HG03565 (cell line): ENCODE measurements around the gene ELFN1.
"Not testable (repeated sequence)": the region's sequence is repeated elsewhere in the genome, so short reads cannot be mapped to it uniquely, and the experiment has no call there.

Source experiments
- ATAC-seq: cut with Tn5 transposase; IDR thresholded peaks from one replicate; pipeline ENCODE4 v1.9.1; 2021; ENCODE audit warnings: mild to moderate bottlenecking, moderate library complexity; ENCODE audit not compliant: unreplicated experiment

Gene ELFN1

DNA sequence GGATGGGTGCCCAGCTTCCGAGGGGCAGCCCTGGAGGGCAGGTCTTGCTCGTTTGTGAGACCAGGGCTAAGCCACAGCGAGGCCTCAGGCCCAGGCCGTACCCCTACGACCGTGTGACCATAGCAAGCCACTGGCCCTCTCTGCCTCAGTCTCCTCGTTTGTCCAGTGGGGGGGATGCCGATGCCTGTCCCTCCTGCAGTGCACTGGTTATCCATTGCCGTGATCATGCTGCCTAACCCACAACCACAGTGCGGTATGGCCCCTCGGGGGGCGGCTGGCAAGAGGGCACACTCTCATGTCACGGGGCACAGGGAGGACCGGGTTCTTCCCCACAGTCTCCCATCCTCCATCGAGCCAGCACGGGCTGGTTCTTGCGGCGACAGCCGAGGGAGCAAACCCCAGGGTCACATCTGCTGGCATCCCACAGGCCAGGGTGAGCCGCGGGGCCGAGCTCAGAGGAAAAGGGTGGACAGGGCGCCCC is 80.5 kb downstream of the ELFN1 start:
- ATAC-seq: no peak

DNA sequence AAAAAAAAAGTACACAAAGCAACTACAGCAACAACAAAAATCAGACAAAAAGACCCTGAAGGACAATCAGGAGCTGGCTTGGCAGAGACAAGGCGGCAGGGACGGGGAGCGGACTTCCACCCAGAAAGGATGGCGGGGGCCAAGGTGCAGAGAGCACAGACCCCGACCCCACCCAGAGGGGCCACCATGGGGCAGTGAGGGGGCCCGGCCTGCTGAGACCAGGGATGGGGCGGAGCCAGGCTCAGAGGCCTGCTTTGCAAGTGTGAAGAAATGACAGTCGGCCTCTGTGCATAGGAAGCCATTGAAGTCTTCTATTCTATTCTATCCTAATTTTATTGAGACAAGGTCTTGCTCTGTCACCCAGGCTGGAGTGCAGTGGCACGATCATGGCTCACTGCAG is 82.0 kb downstream of the ELFN1 start:
- ATAC-seq: no peak

DNA sequence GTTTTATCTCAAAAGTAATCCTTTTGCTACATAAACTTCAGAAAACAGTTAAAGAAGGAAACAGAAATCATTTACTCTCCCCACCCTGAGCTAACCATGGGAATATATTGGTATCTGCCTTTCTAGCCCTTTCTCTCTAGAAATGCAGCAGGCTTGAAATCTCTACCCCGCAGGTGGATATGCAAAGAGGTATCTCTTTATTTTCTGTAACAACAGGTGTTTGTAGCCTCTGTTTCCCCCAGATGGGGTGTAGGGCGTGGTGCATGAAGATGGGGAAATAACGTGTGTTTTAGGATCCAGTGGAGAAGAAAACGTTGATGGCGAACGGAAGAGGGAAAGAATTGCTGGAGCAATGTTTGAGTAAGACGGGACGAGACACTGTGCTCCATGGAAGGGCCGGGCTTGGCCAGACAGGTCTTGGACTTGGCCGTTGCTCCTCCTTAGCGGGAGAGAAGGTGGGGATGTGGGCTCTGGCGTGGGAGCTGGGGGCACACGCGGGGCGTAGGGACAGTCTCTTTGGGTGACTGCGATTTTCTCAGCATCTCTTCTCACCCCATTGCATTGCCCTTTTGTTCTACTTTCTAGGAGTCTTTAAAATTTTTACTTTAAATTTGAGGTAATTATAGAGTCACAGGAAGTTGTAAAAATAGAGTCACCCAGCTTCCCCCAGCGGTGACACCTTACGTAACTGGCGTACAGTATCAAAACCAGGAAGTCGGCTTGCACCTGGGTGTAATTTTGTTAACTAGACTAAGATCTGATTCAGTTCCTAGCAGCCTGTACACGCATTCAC is 82.9 kb downstream of the ELFN1 start:
- no peak for ATAC-seq

DNA sequence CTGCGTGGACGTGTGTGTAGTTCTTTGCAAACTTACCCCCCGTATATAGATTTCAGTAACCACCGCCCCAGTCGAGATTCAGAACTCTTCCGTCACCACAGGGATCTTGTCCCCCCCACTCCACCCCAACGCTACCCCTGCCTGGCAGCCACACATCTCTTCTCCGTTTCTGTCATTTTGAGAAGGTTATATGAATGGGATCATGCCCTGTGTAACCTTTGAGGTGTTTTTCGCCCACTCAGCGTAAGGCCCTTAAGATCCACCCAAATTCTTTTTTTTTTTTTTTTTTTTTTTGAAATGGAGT is 83.4 kb downstream of the ELFN1 start:
- ATAC-seq: no peak

DNA sequence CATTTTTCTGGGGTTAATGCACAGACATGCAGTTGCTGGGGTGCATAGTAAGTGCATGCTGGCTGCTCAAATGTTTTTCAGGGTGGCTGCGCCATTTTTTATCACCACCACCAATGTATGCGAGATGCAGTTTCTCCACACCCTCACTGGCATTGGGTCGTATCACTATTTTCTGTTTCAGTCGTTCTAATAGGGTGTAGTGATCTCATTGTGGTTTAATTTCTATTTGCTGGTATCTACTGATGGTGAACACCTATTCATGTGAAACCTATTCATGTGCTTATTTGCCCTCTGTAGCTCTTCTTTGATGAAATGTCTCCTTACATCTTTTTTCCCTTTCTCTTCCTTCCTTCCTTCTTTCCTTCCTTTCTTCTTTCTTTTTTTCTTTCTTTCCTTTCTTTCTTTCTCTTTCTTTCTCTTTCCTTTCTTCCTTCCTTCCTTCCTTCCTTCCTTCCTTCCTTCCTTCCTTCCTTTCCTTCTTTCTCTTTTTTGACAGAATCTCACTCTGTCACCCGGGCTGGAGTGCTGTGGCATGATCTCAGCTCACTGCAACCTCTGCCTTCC is 84.3 kb downstream of the ELFN1 start:
- ATAC-seq: no peak

DNA sequence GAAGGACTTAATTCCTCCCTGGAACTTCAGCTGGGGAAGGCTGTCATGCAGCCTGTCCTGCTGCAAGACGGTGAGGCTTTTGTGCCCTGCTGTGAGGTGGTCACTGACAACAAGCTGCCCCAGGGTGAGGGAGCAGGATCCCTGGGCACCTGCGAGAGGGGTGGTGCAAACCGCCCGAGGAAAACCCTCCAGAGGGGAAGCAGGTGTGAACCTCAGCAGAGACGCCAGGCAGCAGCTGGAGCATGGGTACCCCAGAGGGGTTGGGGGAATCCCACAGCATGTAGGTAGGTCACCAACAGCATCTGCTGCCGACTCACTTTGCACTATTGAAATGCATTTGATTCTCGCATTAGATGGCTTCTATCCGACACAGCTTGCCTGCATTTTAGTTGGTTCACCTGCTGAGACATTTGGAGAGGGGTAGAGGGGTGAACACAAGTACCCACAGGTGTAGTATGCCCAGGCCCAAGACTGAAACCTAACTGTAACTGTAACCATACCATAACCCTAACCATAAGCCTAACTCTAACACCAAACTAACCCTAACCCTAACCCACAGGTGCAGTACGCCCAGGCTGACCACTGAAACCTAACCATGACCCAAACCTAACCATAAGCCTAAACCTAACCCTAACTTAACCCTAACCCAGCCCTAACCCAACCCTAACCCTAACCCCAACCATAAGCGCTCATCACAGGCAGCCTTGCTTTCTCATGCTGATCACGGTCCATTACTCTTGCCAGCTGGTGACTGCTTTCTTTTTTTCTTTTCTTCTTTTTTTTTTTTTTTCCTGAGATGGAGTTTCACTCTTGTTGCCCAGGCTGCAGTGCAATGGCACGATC is 85.9 kb downstream of the ELFN1 start:
- ATAC-seq: no peak

DNA sequence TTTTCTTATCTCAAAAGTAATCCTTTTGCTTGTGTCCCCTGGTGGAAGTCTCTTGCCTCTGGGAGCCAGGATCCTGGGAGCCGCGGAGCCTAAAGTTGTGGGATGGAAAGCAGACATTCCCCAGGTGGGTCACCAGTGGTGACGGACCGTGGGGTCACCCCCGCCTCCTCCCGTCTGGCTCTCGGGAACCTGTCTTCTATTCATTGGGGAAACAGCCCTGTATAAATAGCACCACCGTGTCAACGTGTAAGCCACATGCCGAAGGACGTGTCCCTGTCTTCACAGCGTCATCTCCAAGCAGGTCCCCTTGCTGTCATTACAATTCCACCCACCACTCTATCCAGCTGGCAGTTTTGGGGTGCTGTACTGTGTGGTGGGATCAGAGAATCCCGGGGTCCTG is 87.5 kb downstream of the ELFN1 start:
- no peak for ATAC-seq

DNA sequence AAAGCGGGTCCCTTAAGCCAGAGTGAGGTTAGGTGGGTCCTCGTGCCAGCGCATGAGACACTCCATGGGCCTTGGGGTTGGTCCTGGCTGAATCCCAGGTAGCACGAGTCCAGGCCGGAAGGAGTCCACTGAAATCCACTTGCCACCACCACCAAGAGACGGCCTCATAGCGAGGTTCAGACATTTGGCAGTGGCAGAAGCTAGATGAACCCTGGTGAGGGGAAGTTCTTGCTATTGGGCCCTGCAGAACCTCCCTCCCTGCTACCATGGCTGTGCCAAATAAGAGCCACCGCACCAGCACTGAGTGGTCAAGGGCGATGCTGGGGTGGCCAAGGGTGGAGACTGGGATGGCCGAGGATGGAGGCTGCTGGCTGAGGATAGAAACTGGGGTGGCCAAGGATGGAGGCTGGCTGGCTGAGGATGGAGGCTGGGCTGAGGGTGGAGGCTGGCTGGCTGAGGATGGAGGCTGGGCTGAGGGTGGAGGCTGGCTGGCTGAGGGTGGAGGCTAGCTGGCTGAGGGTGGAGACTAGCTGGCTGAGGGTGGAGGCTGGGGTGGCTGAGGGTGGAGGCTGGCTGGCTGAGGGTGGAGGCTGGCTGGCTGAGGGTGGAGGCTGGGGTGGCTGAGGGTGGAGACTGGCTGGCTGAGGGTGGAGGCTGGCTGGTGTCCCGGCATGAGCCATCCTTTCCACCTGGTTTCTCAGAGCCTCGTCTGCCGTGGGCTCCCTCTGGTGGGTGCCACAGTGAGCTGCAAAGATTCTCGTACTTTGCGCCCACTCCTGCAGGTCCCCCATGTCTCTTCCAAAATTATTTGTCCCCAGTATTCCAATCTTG is 88.2 kb downstream of the ELFN1 start:
- ATAC-seq: no peak

DNA sequence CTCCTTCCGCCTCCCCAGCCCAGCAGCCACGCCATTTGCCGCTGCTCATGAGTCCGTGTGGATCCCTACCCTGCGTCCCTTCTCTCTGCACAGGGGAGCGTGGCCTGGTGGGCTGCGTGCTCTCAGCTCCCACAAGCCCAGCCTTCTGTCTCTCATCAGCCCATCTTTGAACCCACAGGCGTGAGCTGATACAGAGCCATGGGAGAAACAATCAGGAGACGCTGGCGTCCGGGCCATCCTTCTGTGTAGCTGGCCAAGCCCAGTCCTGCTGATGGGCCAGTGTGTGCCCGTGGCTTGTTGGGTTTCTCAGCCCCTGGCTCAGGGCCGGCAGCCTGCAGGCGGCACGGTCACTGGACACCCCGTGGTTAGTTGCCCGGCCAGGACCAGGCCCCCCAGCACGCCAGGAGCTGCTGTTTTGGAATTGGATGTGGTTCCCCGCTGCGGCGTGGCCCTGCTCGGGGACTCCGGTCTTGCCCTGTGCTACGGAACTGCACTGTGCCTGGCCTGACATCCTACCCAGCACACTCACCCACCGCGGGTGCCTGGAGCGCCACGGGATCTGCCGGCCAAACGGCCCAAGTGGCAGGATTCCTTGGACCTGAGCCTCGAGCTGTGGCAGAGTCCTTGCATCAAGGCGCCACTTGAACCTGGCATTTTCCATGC is 88.9 kb downstream of the ELFN1 start:
- no peak for ATAC-seq

DNA sequence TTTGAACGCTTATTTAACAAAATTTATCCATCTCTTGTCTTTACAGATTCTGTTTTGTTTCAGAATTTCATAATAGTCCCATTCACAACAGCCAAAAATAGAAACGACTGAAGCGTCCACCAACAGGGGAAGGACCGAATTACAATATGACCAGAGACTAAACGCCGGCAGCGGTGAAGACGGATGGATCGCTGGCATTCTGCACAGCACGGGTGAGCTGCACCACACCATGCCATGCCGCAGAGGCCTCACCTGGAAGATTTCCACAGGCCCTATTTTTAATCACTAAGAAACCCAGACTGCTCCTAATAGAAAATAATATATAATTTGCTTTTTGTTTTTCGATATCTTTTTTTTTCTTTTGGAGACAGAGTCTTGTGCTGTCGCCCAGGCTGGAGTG is 91.0 kb downstream of the ELFN1 start:
- no peak for ATAC-seq

DNA sequence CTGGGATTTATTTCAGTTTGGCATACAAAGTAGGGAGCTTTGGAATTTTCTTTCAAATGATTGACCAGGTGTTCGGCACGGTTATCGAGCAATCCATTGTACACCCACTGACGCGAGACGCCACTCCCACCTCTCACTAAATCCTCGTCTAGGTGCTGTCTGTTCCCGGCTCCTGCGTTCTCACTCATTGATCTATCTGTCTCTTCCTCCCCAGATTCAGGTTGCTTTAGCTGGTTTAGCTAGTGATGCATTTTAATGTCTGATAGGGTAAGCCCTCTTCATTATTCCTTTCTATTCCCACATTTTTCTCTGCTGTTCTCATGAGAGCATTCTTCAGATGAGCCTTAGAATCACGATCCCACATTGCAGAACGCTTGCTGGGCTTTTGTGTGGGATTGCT is 91.7 kb downstream of the ELFN1 start:
- ATAC-seq: no peak

DNA sequence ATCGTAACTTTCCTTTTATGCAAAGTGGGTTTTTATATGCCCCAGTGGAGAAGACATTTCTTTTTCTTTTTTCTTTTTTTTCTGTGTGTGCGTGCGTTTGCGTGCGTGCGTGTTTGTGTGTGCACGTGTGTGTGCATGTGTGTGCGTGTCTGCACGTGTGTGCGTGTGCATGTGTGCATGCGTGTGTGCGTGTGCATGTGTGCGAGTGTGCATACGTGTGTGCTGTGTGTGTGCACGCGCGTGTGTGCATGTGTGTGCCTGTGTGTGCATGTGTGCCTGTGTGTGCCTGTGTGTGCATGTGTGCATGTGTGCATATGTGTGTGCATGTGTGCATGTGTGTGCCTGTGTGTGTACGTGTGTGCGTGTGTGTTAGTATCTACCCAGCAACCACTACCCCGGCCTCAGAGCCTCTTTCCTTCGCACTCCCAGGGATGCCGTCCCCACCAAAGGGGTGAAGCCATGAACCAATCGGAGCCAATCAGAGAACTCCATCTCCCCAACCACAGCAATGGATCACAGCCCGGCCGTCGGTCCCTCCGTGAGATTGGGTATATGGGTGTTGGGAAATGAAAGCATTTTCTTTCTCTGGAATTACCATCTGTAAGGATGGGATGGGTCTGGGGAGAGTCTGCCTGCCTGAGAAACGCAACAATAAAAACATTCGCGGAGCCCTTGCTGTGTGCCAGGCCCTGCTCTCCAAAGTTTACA is 92.3 kb downstream of the ELFN1 start:
- no peak for ATAC-seq

DNA sequence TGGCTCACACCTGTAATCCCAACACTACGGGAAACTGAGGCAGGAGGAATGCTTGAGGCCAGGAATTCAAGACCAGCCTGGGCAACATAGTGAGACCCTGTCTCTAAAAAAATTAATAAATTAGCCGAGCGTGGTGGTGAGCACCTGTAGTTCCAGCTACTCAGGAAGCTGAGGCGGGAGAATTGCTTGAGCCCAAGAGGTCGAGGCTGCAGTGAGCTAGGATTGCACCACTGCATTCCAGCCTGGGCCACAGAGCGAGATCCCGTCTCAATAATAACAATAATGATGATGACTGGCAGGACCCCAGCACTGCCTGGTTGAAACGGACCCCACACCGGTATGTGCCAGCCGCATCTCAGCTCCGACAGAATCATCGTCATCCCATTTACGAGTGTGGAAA is 93.0 kb downstream of the ELFN1 start:
- no peak for ATAC-seq

DNA sequence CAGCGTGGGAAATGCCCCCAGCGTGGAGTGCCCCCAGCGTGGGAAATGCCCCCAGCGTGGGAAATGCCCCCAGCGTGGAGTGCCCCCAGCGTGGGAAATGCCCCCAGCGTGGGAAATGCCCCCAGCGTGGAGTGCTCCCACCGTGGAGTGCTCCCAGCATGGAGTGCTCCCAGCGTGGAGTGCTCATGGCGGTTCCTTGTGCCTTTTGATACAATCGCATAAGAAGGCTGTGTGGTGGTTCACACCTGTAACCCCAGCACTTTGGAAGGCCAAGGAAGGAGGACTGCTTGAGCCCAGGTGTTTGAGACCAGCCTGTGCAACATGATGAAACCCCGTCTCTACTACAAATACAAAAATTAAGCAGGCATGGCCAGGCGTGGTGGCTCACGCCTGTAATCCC is 93.8 kb downstream of the ELFN1 start:
- ATAC-seq: not testable (repeated sequence)

DNA sequence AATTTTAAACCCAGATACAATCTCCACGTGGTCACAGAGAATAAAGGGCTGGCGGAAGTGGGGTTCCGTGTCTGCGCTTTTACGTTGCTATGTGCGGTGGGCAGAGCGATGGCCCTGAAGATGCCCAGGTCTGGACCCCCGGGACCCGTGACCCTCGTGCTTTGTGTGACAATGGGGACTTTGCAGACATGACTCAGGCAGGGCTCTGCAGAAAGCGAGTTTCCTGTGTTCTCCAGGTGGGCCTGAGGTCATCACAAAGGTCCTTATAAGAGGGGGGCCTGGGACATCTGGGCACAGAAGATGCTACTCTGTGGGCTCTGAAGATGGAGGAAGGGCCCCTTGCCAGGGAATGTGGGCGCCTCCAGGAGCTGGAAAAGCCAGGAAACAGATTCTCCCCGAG is 95.3 kb downstream of the ELFN1 start:
- no peak for ATAC-seq

DNA sequence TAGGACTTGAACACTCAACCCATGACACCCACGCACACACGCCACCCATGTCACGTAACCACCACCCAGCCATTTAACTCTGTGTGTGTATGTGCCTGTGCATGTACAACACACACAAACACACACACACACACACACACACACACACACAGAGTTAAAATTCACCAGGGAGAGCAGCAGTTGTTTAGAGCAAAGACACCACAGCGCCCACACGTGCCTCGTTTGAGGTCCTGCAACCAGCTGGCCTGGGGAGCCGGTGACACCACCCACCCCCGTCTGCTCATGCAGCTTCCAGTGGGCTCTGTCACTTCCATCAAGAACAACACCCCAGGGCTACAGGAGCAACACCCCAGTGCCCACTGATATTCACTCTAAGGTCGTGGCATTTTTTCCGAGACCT is 97.4 kb downstream of the ELFN1 start:
- no peak for ATAC-seq

DNA sequence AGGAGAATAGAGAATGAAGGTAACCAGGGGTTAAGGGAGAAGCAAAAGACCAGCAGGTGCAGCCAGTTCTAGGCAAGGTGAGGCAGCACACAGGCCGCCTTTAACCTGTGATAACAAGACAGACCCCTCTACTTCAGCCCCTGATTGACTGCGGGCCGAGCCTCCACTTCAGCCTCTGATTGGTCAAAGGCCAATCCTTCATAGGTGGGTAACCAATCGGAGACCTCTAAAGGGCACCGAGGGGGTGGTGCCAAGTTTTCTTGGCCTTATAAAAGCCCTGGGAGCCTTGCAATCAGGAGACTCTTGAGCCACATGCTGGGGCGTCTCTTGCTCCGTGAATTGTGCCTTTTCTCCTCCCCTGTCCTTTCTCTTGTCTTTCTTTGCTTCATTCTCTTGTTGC is 98.8 kb downstream of the ELFN1 start:
- ATAC-seq: no peak

DNA sequence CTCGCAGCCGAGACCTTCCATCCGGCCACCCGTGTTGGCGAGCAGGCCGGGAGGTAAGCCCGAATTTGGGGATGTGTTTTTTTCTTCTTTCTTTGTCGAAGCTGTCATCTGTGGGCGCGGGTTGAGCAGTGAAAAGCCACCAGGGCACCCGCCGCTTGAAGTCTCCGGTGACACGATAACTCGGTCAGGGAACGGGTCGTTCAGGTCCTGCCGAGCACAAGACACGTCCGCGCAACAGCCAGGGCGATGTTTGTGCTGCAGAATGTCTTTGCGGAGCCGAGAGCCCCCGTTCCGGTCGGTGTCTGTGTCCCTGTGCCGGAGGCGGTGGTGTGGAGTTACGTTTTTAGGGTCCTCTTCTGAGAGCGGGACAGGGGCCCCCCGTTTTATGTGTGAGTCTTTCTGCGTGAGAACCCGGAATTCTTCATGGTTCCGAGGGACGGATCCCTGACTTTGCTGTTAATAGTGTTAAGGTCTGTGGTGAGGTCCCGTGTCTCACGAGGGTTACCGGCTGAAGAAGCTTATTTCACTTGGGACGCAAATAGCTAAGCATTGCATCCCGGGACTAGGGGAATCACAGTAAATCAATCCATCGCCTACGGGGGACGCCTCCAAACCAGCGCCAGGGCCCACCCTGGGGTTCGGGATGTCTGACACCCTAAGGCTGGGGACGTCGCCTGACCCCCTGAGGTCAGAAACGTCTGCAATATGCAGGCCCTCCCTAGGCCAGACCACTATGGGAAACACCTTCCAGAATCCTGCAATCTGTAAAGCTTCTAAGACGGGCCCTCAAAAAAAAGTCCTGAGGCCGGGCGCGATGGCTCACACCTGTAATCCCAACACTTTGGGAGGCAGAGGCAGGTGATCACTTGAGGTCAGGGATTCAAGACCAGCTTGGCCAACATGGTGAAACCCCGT is 99.5 kb downstream of the ELFN1 start:
- no peak for ATAC-seq

DNA sequence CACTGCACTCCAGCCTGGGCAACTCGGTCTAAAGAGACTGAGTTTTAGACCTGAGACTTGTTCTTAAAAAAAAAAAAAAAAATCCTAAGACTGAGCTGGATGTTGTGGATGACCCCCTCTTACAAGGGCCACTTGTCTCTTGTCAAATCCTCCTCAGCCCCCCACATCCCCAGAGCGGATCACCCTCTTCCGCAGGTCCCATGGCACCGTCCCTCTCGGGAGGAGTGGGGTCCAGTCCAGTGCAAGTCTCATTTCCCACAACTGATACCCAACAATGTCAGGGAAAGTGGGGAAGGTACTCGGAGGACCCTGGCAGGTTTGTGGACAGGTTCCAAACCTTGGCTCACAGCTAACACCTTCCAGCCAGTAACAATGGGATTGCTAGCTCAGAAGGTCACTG is 100.3 kb downstream of the ELFN1 start:
- no peak for ATAC-seq
